ENCODE results near the gene PDE6D.

PDE6D gene

DNA sequence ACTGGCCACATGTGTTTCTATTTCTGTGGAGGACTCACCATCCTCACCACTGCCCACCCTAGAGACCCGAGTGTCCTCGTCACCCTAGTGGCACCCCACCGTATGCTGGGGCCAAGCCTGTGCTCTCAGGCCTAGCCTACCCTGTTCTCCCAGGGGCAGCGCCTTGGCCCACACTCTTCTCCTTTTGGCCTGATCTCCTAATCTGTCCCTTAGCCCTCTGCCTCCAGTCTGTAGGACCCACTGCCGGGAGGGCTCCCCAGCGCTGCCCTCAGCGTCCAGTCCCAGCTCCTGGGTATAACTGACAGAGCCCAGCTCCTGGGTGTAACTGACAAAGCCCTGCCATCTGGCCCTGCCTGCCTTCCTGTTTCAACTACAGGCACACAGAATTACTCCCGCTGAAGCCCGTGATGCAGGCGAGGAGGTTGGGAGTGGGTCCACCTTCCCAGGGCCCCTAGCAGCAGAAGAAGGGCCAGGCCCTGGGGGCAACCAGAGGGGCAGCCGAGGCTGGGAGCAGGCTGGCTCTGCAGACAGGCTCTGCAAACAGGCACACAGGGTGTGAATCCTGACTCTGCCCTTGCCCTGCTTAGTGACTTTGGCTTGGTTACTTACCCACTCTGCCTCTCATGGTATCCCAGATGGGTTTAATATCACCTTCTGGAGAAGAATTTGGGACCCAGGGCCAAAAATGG, 98.3 kb downstream of the PDE6D start:
- H3K27me3 ChIP-seq (ENCODE audit: control insufficient read depth in 1 of 2, insufficient read depth in 2 of 2, low read length in 2 of 2) = no peaks in the 10 kb centered on the region
- H3K9ac ChIP-seq (ENCODE audit: low read length) = no peak overlapping the region
- peaks cover 16% of the 10 kb centered on the region for H3K4me1 ChIP-seq (ENCODE audit: insufficient read depth, low read length)
- no peaks in the 10 kb centered on the region for H3K36me3 ChIP-seq (ENCODE audit: insufficient read depth, low read length)
- H3K27ac ChIP-seq (ENCODE audit: low read depth, low read length) = no peak overlapping the region
- no peaks in the 10 kb centered on the region for H3K9me3 ChIP-seq (ENCODE audit: low read length)
- no peak overlapping the region for H3K4me3 ChIP-seq (ENCODE audit: low read depth in 1 of 2, low read length in 2 of 2)
